Upper lobe of left lung (tissue), 4 donors: ENCODE data around the gene NCCRP1.

Experiments
- EP300 ChIP-seq, 4 donors: sonication (generic); formaldehyde crosslinking; IDR thresholded peaks; one replicate each; pipeline ENCODE4 v1.5.1; 2017; ENCODE audit warnings: antibody characterized with exemption in 4 of 4, control low read depth in 2 of 4
- POLR2A ChIP-seq, 4 donors: fragments of 450-650 bp; IDR thresholded peaks; one replicate each; pipeline ENCODE4 v1.5.1; 2016 to 2017; ENCODE audit warnings: antibody characterized with exemption in 4 of 4, mild to moderate bottlenecking in 2 of 4
- POLR2AphosphoS5 ChIP-seq, 2 donors: sonication (generic); formaldehyde crosslinking; IDR thresholded peaks; one replicate each; pipeline ENCODE4 v1.5.1; 2017; ENCODE audit warnings: antibody characterized with exemption in 2 of 2
- TF ChIP-seq, protein P1 (sequence below), 6 experiments: fragments of 450-650 bp in 4 of 6; fragments of 200-600 bp in 2 of 6; sonication (generic) in 2 of 6; IDR thresholded peaks; one replicate each; pipeline ENCODE4 v1.5.1; 2016 to 2019; ENCODE audit warnings: antibody characterized with exemption in 6 of 6

GRCh38 chr19:39230096-39230764 lies 33.5 kb downstream of the NCCRP1 start:
- TF ChIP-seq, protein P1, sequence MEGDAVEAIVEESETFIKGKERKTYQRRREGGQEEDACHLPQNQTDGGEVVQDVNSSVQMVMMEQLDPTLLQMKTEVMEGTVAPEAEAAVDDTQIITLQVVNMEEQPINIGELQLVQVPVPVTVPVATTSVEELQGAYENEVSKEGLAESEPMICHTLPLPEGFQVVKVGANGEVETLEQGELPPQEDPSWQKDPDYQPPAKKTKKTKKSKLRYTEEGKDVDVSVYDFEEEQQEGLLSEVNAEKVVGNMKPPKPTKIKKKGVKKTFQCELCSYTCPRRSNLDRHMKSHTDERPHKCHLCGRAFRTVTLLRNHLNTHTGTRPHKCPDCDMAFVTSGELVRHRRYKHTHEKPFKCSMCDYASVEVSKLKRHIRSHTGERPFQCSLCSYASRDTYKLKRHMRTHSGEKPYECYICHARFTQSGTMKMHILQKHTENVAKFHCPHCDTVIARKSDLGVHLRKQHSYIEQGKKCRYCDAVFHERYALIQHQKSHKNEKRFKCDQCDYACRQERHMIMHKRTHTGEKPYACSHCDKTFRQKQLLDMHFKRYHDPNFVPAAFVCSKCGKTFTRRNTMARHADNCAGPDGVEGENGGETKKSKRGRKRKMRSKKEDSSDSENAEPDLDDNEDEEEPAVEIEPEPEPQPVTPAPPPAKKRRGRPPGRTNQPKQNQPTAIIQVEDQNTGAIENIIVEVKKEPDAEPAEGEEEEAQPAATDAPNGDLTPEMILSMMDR (IDR thresholded peaks at IDR 0.05), result no peak
- TF ChIP-seq POLR2AphosphoS5 (IDR thresholded peaks at IDR 0.05), result no peak
- no peak for TF ChIP-seq EP300 (IDR thresholded peaks at IDR 0.05)
- TF ChIP-seq POLR2A (IDR thresholded peaks at IDR 0.05), result no peak
